Measurements from ENCODE around the gene SEZ6.

GRCh38 chr17:29042679-29043538, 37.1 kb upstream of the SEZ6 start, which contains the start of gene PIPOX:
- peak in 1 of 2 donors; percentile 17 for TF ChIP-seq CTCF (conservative IDR thresholded peaks at IDR 0.05 in 1 of 2, IDR thresholded peaks at IDR 0.05 in 1 of 2; ENCODE audit: low read depth in 1 of 2, low read length in 2 of 2)
- no peak for TF ChIP-seq EZH2 (IDR thresholded peaks at IDR 0.05; ENCODE audit: low read length, missing control alignments)
